IMR-90 (cell line): ENCODE results near the gene TPPP3. TPM values are rescaled to one million over a fixed set of nuclear protein-coding genes. Genes with fewer than 3 reads are reported as not detected.
A peak's percentile ranks its signal among the peaks of the same experiment; 100 is the strongest.

Experiments
- ATAC-seq: fragments of 200-7000 bp; cut with Tn5 transposase; 2 replicates; pipeline ENCODE4 v1.9.1; 2020; ENCODE audit warnings: low read depth, mild to moderate bottlenecking, moderate library complexity
- BruUV-seq: library from RNA; stranded (reverse); fragments of 400-500 nt; replicated peaks from 2 replicates; lab custom pipeline; 2021; lab: Mats Ljungman, UMichigan
- CTCF ChIA-PET: fragments of 300-600 bp; formaldehyde crosslinking; extraction: SDS; loops from one replicate; lab custom pipeline; 2021; ENCODE audit warnings: antibody characterized with exemption; lab: Yijun Ruan, JAX
- POLR2A ChIA-PET: fragments of 300-600 bp; sonication (Branson Sonifier 250); formaldehyde crosslinking; loops from one replicate; lab custom pipeline; 2022; ENCODE audit warnings: antibody characterized with exemption; ENCODE audit not compliant: unreplicated experiment; lab: Charles Lee
- DNase-seq: peaks from one replicate; pipeline ENCODE4 v3.0.0; 2013
- H2AFZ ChIP-seq: replicated peaks from 2 replicates; pipeline ENCODE3; 2013; ENCODE audit warnings: low read length, mild to moderate bottlenecking; ENCODE audit not compliant: poor library complexity
- H2AK5ac ChIP-seq: 2 replicates; pipeline ENCODE4 v1.6.1; 2013; ENCODE audit warnings: low read depth, low read length, inconsistent platforms
- H2AK9ac ChIP-seq: replicated peaks from 2 replicates; pipeline ENCODE3; 2013; ENCODE audit warnings: mild to moderate bottlenecking, low read depth, low read length, moderate library complexity; ENCODE audit not compliant: poor library complexity
- H2BK120ac ChIP-seq: 2 replicates; pipeline ENCODE4 v1.6.1; 2013; ENCODE audit warnings: low read depth, low read length, inconsistent platforms
- H2BK15ac ChIP-seq: 3 replicates; pipeline ENCODE4 v1.6.1; 2013; ENCODE audit warnings: low read depth, low read length, inconsistent platforms
- H2BK20ac ChIP-seq: 2 replicates; pipeline ENCODE4 v1.6.1; 2013; ENCODE audit warnings: low read depth, mild to moderate bottlenecking, inconsistent platforms, low read length, moderate library complexity
- H2BK5ac ChIP-seq: 2 replicates; pipeline ENCODE4 v1.6.1; 2013; ENCODE audit warnings: mild to moderate bottlenecking, low read depth, low read length, inconsistent platforms; ENCODE audit not compliant: poor library complexity, severe bottlenecking
- H3K14ac ChIP-seq: replicated peaks from 2 replicates; pipeline ENCODE4 v1.6.1; 2013; ENCODE audit warnings: low read depth, low read length, inconsistent platforms
- H3K18ac ChIP-seq: 2 replicates; pipeline ENCODE4 v1.6.1; 2013; ENCODE audit warnings: low read depth, low read length, control low read depth
- H3K23ac ChIP-seq: 2 replicates; pipeline ENCODE4 v1.6.1; 2013; ENCODE audit warnings: low read depth, low read length, inconsistent platforms
- H3K27ac ChIP-seq: 2 replicates; pipeline ENCODE4 v1.5.1; 2013; ENCODE audit warnings: mild to moderate bottlenecking, control low read depth, low read length; ENCODE audit not compliant: insufficient read depth
- H3K27me3 ChIP-seq: 2 replicates; pipeline ENCODE4 v1.6.1; 2013; ENCODE audit warnings: low read length; ENCODE audit not compliant: control insufficient read depth, insufficient read depth
- H3K36me3 ChIP-seq: 2 replicates; pipeline ENCODE4 v1.6.1; 2013; ENCODE audit warnings: low read length, mixed read lengths; ENCODE audit not compliant: control insufficient read depth, insufficient read depth
- H3K4ac ChIP-seq: 2 replicates; pipeline ENCODE4 v1.6.1; 2013; ENCODE audit warnings: low read depth, low read length, inconsistent platforms
- H3K4me1 ChIP-seq: 2 replicates; pipeline ENCODE4 v1.6.1; 2013; ENCODE audit warnings: low read length, mixed read lengths; ENCODE audit not compliant: control insufficient read depth, insufficient read depth
- H3K4me2 ChIP-seq: 2 replicates; pipeline ENCODE4 v1.6.1; 2013; ENCODE audit warnings: low read depth, mild to moderate bottlenecking, control low read depth, low read length, moderate library complexity
- H3K4me3 ChIP-seq: 2 replicates; pipeline ENCODE4 v1.5.1; 2013; ENCODE audit warnings: low read depth, mild to moderate bottlenecking, control low read depth, low read length, moderate library complexity; ENCODE audit not compliant: insufficient read depth
- H3K56ac ChIP-seq: 2 replicates; pipeline ENCODE4 v1.6.1; 2013; ENCODE audit warnings: low read length, inconsistent platforms; ENCODE audit not compliant: insufficient read depth; ENCODE audit errors: extremely low read depth
- H3K79me1 ChIP-seq, 2 experiments: 2 replicates each; pipeline ENCODE4 v1.6.1; 2013; ENCODE audit warnings: low read length in 2 of 2, inconsistent platforms in 1 of 2, low read depth in 1 of 2
- H3K9ac ChIP-seq: 2 replicates; pipeline ENCODE4 v1.6.1; 2013; ENCODE audit warnings: low read depth, low read length, control low read depth
- H3K9me1 ChIP-seq: 2 replicates; pipeline ENCODE4 v1.6.1; 2013; ENCODE audit warnings: low read length, inconsistent platforms; ENCODE audit not compliant: insufficient read depth
- H3K9me3 ChIP-seq: 2 replicates; pipeline ENCODE4 v1.6.1; 2013; ENCODE audit warnings: low read length; ENCODE audit not compliant: control insufficient read depth, insufficient read depth
- H4K20me1 ChIP-seq: 2 replicates; pipeline ENCODE4 v1.6.1; 2013; ENCODE audit warnings: low read length, inconsistent platforms; ENCODE audit not compliant: insufficient read depth
- H4K5ac ChIP-seq: 2 replicates; pipeline ENCODE4 v1.6.1; 2013; ENCODE audit warnings: mild to moderate bottlenecking, low read depth, low read length, control low read depth
- H4K8ac ChIP-seq, 2 experiments: 2 replicates each; pipeline ENCODE4 v1.6.1; 2013; ENCODE audit warnings: low read depth in 2 of 2, low read length in 2 of 2, control low read depth in 1 of 2, inconsistent platforms in 1 of 2
- H4K91ac ChIP-seq: 2 replicates; pipeline ENCODE4 v1.6.1; 2013; ENCODE audit warnings: low read depth, low read length, inconsistent platforms; ENCODE audit not compliant: insufficient read depth
- BHLHE40 ChIP-seq: fragments of 150-350 bp; IDR thresholded peaks from 2 replicates; pipeline ENCODE4 v1.6.1; 2016; ENCODE audit warnings: mild to moderate bottlenecking, low read depth, low read length
- CEBPB ChIP-seq: IDR thresholded peaks from 2 replicates; pipeline ENCODE4 v1.6.1; 2012; ENCODE audit warnings: low read depth, low read length, improper control_type of control experiment
- CHD1 ChIP-seq: IDR thresholded peaks from 2 replicates; pipeline ENCODE4 v1.6.1; 2012; ENCODE audit warnings: low read depth, low read length, improper control_type of control experiment
- CTCF ChIP-seq: conservative IDR thresholded peaks from 2 replicates; pipeline ENCODE4 v1.5.1; 2012; ENCODE audit warnings: mild to moderate bottlenecking, low read depth, low read length, improper control_type of control experiment
- ELK1 ChIP-seq: fragments of 150-350 bp; IDR thresholded peaks from 2 replicates; pipeline ENCODE4 v1.6.1; 2016; ENCODE audit warnings: low read depth, mild to moderate bottlenecking, low read length, moderate library complexity, borderline replicate concordance
- FOS ChIP-seq: fragments of 150-350 bp; IDR thresholded peaks from 2 replicates; pipeline ENCODE4 v1.6.1; 2016; ENCODE audit warnings: low read depth, low read length
- MAFK ChIP-seq: IDR thresholded peaks from 2 replicates; pipeline ENCODE4 v1.6.1; 2012; ENCODE audit warnings: low read depth, low read length, improper control_type of control experiment
- MAZ ChIP-seq: IDR thresholded peaks from 2 replicates; pipeline ENCODE4 v1.6.1; 2012; ENCODE audit warnings: low read depth, mild to moderate bottlenecking, low read length, improper control_type of control experiment, moderate library complexity, borderline replicate concordance
- MXI1 ChIP-seq: IDR thresholded peaks from 2 replicates; pipeline ENCODE4 v1.6.1; 2012; ENCODE audit warnings: low read depth, mild to moderate bottlenecking, low read length, moderate library complexity, borderline replicate concordance
- NFE2L2 ChIP-seq: fragments of 150-350 bp; IDR thresholded peaks from 2 replicates; pipeline ENCODE4 v1.6.1; 2016; ENCODE audit warnings: low read depth, mild to moderate bottlenecking, low read length
- POLR2A ChIP-seq: IDR thresholded peaks from 2 replicates; pipeline ENCODE4 v1.6.1; 2012; ENCODE audit warnings: mild to moderate bottlenecking, low read depth, low read length
- RAD21 ChIP-seq: IDR thresholded peaks from 2 replicates; pipeline ENCODE4 v1.6.1; 2012; ENCODE audit warnings: low read length, improper control_type of control experiment
- RCOR1 ChIP-seq: IDR thresholded peaks from 2 replicates; pipeline ENCODE4 v1.6.1; 2012; ENCODE audit warnings: mild to moderate bottlenecking, low read length, improper control_type of control experiment; ENCODE audit not compliant: insufficient replicate concordance
- RFX5 ChIP-seq: IDR thresholded peaks from 2 replicates; pipeline ENCODE4 v1.8.0; 2012; ENCODE audit warnings: low read depth, mild to moderate bottlenecking, low read length, moderate library complexity
- SMC3 ChIP-seq: fragments of 150-350 bp; IDR thresholded peaks from 2 replicates; pipeline ENCODE4 v1.6.1; 2016; ENCODE audit warnings: low read depth, mild to moderate bottlenecking, antibody characterized with exemption, low read length, moderate library complexity
- USF2 ChIP-seq: fragments of 150-350 bp; IDR thresholded peaks from 2 replicates; pipeline ENCODE4 v1.6.1; 2017; ENCODE audit warnings: mild to moderate bottlenecking, antibody characterized with exemption, low read length, low read depth
- WGBS, 2 experiments: methylation state at CpG; one replicate each; pipeline versions ENCODE4 v1.1.5 to v1.1.7; 2013; ENCODE audit warnings: missing lambda C conversion rate in 2 of 2; ENCODE audit not compliant: insufficient read length in 1 of 2; ENCODE audit errors: extremely low coverage in 2 of 2; 5-methylcytosine and 5-hydroxymethylcytosine counted together
- dilution Hi-C: fragments of 300-500 bp; cut with HindIII; formaldehyde crosslinking; loops from one replicate; pipeline ENCODE4 v1.14.3; 2018; ENCODE audit warnings: low sequenced_read_pairs; ENCODE audit not compliant: unreplicated experiment
- in situ Hi-C: fragments of 300-500 bp; cut with MboI; formaldehyde crosslinking; loops from 3 replicates; pipeline ENCODE4 v1.14.3; 2019; ENCODE audit warnings: low sequenced_read_pairs, inconsistent platforms, mixed read lengths
- intact Hi-C: fragments of 100-400 bp; cut with micrococcal nuclease; formaldehyde crosslinking; loops from 2 replicates; pipeline ENCODE4 v1.10.0; 2022
- polyA plus RNA-seq, 3 experiments: library from polyadenylated mRNA; depleted of rRNA; stranded (reverse); fragments of >200 nt; gene quantifications; 2 replicates each; pipeline ENCODE4 v1.2.3, GENCODE V29; 2012; ENCODE audit warnings: low replicate concordance in 1 of 3
- total RNA-seq: library from RNA; depleted of rRNA; stranded (reverse); fragments of >200 nt; gene quantifications from 2 replicates; pipeline ENCODE4 v1.2.3, GENCODE V29; 2012

Gene TPPP3
- total and polyA plus RNA-seq, 2 of the 4 experiments (the other 2 are of a cell fraction) = 0.54 to 2.4 TPM

GRCh38 chr16:67393788-67394154 is 473 bp upstream of the TPPP3 start:
- H4K5ac ChIP-seq = peak overlapping the region; percentile 64
- H2BK5ac ChIP-seq = no peak overlapping the region
- H3K4me1 ChIP-seq = peaks cover 16% of the 10 kb centered on the region
- peak overlapping the region; percentile 96 for H2AFZ ChIP-seq
- no peak overlapping the region for H3K27ac ChIP-seq
- H3K79me1 ChIP-seq = no peaks in the 10 kb centered on the region
- peak overlapping the region; percentile 72 for H3K4me2 ChIP-seq
- ChIA-PET CTCF (interaction anchor here (1.0 kb wide), 1 partner anchor 133 kb away, joined by 3 read pairs; no protein-coding TSS in a partner anchor), POLR2A (interaction anchor here (0.8 kb wide), 1 partner anchor 133 kb away, joined by 3 read pairs; no protein-coding TSS in a partner anchor)
- H3K18ac ChIP-seq = peak overlapping the region; percentile 54; the same call in 1 of the 2 replicates
- 0 out of 2 replicates have a peak overlapping the region, but pooled peaks have one; percentile 74 for H3K23ac ChIP-seq
- peaks cover 5% of the 10 kb centered on the region; the same call in 1 of the 2 replicates for H3K9me1 ChIP-seq
- H4K91ac ChIP-seq = peak overlapping the region; percentile 17; the same call in 1 of the 2 replicates
- H3K4me3 ChIP-seq = peak overlapping the region; percentile 30
- no peaks in the 10 kb centered on the region for H3K9me3 ChIP-seq
- peak overlapping the region; percentile 72 for H2AK5ac ChIP-seq
- no peaks in the 10 kb centered on the region for H3K27me3 ChIP-seq
- H2AK9ac ChIP-seq = peak overlapping the region; percentile 31
- dilution Hi-C loops = no loop called here
- no peak for ATAC-seq
- in situ Hi-C loops = no loop called here
- 0 out of 2 replicates have a peak overlapping the region, but pooled peaks have one; percentile 55 for H2BK20ac ChIP-seq
- DNase-seq = no peak
- intact Hi-C loops = loop anchor here (5.0 kb wide), 1 partner anchor 146 kb away; the partner anchor contains the start of genes FHOD1 and SLC9A5
- H3K56ac ChIP-seq = 0 out of 2 replicates have a peak overlapping the region, but pooled peaks have one; percentile 10
- H4K8ac ChIP-seq = peak overlapping the region; percentile 38 to 80
- H3K36me3 ChIP-seq = no peaks in the 10 kb centered on the region
- H2BK15ac ChIP-seq = no peak overlapping the region
- 0 out of 2 replicates have a peak overlapping the region, but pooled peaks have one; percentile 44 for H3K14ac ChIP-seq
- no TSS peak for BruUV-seq
- 47% methylated on average over 10 of the region's 20 CpGs; no CpG with 5 or more reads in 1 of the 2 experiments for WGBS, 2 experiments
- peak overlapping the region; percentile 45 for H3K9ac ChIP-seq
- H4K20me1 ChIP-seq = no peaks in the 10 kb centered on the region
- peak overlapping the region; percentile 48 for H3K4ac ChIP-seq
- peak overlapping the region; percentile 35; the same call in 1 of the 2 replicates for H2BK120ac ChIP-seq
- TF ChIP-seq FOS (no peak), MXI1 (no peak), CTCF (no peak), ELK1 (no peak), MAZ (no peak), SMC3 (no peak), CHD1 (no peak), USF2 (no peak), RCOR1 (no peak), RFX5 (no peak), CEBPB (no peak), MAFK (no peak), POLR2A (no peak), NFE2L2 (no peak), RAD21 (no peak), BHLHE40 (no peak)
